ENCODE measurements around the gene PNKP.

DNA sequence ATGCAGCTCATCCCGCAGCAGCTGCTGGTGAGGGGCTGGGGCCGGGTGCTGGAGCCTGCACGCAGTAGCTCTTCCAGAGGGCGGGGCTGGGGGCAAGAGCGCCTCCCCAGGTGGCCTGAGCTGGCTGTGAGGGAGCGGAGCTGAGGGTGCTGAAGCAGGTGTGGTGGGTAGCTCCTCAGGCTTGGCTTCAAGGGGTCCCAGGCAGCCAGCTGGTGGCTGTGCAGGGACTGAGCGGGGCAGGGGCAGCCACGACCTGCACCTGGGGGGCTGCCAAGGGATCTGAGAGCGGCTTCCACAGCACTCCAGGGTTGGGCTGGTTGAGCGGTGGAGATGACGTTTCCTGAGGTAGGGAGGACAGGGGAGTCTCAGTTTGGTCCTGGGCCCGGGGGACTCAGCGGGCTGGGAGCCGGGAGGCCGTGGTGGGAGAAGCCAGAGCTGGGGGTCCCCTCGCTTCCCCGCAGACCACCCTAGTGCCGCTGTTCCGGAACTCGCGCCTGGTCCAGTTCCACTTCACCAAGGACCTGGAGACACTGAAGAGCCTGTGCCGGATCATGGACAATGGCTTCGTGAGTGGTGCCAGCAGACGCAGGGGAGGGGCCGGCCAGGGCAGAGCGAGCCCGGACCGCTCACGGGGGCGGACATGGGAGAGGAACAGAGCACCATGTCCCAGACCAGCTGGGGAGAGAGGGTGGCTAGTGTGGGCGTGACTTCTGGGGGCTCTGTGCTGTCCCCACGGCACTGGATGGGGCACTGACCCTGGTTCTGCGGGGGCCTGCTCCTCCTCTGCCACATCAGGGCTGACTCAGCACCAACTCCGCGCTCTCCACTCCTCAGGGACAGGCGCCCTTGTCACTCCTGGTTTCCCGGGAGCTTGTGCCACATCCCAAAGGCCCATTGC, 9.0 kb downstream of the PNKP start:
- TF ChIP-seq RUNX1 (IDR thresholded peaks at IDR 0.05; ENCODE audit: low read depth): no peak
- no peak for TF ChIP-seq E2F3 (CRISPR knock-in tag; IDR thresholded peaks at IDR 0.05)
- TF ChIP-seq RCOR1 (IDR thresholded peaks at IDR 0.05; ENCODE audit: borderline replicate concordance in 1 of 2, low read depth in 2 of 2, low read length in 2 of 2): no peak
- TF ChIP-seq, protein P1, sequence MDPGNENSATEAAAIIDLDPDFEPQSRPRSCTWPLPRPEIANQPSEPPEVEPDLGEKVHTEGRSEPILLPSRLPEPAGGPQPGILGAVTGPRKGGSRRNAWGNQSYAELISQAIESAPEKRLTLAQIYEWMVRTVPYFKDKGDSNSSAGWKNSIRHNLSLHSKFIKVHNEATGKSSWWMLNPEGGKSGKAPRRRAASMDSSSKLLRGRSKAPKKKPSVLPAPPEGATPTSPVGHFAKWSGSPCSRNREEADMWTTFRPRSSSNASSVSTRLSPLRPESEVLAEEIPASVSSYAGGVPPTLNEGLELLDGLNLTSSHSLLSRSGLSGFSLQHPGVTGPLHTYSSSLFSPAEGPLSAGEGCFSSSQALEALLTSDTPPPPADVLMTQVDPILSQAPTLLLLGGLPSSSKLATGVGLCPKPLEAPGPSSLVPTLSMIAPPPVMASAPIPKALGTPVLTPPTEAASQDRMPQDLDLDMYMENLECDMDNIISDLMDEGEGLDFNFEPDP (CRISPR knock-in tag; IDR thresholded peaks at IDR 0.05): no peak
- TF ChIP-seq GMEB1 (CRISPR knock-in tag; IDR thresholded peaks at IDR 0.05): no peak
- TF ChIP-seq CBFA2T3 (IDR thresholded peaks at IDR 0.05): no peak
- TF ChIP-seq POLR2A (conservative IDR thresholded peaks at IDR 0.05): peak; percentile 40; the same call in 1 of the 2 replicates
- no peak for TF ChIP-seq NKRF (IDR thresholded peaks at IDR 0.05; ENCODE audit: borderline replicate concordance)
- no peak for TF ChIP-seq TCF7L2 (IDR thresholded peaks at IDR 0.05; ENCODE audit: low read depth, low read length)
- TF ChIP-seq NFATC3 (IDR thresholded peaks at IDR 0.05): no peak
- TF ChIP-seq ZNF408 (CRISPR knock-in tag; IDR thresholded peaks at IDR 0.05; ENCODE audit: low read depth): no peak
- TF ChIP-seq, protein P2, sequence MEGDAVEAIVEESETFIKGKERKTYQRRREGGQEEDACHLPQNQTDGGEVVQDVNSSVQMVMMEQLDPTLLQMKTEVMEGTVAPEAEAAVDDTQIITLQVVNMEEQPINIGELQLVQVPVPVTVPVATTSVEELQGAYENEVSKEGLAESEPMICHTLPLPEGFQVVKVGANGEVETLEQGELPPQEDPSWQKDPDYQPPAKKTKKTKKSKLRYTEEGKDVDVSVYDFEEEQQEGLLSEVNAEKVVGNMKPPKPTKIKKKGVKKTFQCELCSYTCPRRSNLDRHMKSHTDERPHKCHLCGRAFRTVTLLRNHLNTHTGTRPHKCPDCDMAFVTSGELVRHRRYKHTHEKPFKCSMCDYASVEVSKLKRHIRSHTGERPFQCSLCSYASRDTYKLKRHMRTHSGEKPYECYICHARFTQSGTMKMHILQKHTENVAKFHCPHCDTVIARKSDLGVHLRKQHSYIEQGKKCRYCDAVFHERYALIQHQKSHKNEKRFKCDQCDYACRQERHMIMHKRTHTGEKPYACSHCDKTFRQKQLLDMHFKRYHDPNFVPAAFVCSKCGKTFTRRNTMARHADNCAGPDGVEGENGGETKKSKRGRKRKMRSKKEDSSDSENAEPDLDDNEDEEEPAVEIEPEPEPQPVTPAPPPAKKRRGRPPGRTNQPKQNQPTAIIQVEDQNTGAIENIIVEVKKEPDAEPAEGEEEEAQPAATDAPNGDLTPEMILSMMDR (IDR thresholded peaks at IDR 0.05 in 2 of 3, conservative IDR thresholded peaks at IDR 0.05 in 1 of 3; ENCODE audit: insufficient read depth in 2 of 3, low read depth in 1 of 3, low read length in 3 of 3): no peak
